HEK293 (cell line): Measurements from ENCODE around the gene IDI1.

Source experiments
- CTCF ChIA-PET: fragments of 350-600 bp; formaldehyde crosslinking; extraction: SDS; loops from one replicate; lab custom pipeline; 2021; ENCODE audit warnings: antibody characterized with exemption; lab: Yijun Ruan, JAX
- POLR2A ChIA-PET: fragments of 300-600 bp; formaldehyde crosslinking; extraction: SDS; loops from one replicate; lab custom pipeline; 2020; ENCODE audit warnings: antibody characterized with exemption, inconsistent platforms; lab: Yijun Ruan, JAX
- H3K27ac ChIP-seq: fragments of 200-500 bp; sonication (Bioruptor generic); 2 replicates; pipeline ENCODE4 v1.5.1; 2014; ENCODE audit warnings: low read depth, low read length, control low read depth, inconsistent platforms; ENCODE audit errors: extremely low read depth
- H3K36me3 ChIP-seq, 2 experiments: fragments of 200-500 bp in 1 of 2; sonication (Bioruptor generic) in 1 of 2; 1 replicate in 1 of 2; 2 replicates in 1 of 2; pipeline ENCODE4 v1.5.1; 2014 to 2017; ENCODE audit warnings: inconsistent platforms in 2 of 2, low read length in 2 of 2; ENCODE audit not compliant: control insufficient read depth in 2 of 2, insufficient read depth in 1 of 2
- H3K4me1 ChIP-seq: fragments of 200-500 bp; sonication (Bioruptor generic); 2 replicates; pipeline ENCODE4 v1.5.1; 2014; ENCODE audit warnings: mild to moderate bottlenecking, low read length, inconsistent platforms; ENCODE audit not compliant: control insufficient read depth, insufficient read depth
- H3K4me3 ChIP-seq: 2 replicates; pipeline ENCODE4 v1.5.1; 2011; ENCODE audit warnings: low read depth, mild to moderate bottlenecking, control low read depth, low read length, moderate library complexity
- H3K9me3 ChIP-seq: fragments of 200-500 bp; sonication (Bioruptor generic); 2 replicates; pipeline ENCODE4 v1.5.1; 2014; ENCODE audit warnings: low read depth, low read length, inconsistent platforms; ENCODE audit not compliant: control insufficient read depth, insufficient read depth
- HOXA7 ChIP-seq: sonication (generic); formaldehyde crosslinking; IDR thresholded peaks from 2 replicates; pipeline ENCODE4 v1.8.1; 2022; ENCODE audit warnings: missing genetic modification reagents, borderline replicate concordance
- HOXD13 ChIP-seq: sonication (generic); formaldehyde crosslinking; IDR thresholded peaks from 2 replicates; pipeline ENCODE4 v1.8.0; 2022; ENCODE audit warnings: missing genetic modification reagents, borderline replicate concordance
- INSM2 ChIP-seq: fragments of 450-650 bp; formaldehyde crosslinking; IDR thresholded peaks from 2 replicates; pipeline ENCODE4 v1.5.1; 2016; ENCODE audit warnings: missing biosample characterization, missing genetic modification characterization
- KLF7 ChIP-seq: fragments of 450-650 bp; formaldehyde crosslinking; IDR thresholded peaks from 2 replicates; pipeline ENCODE4 v1.5.1; 2016; ENCODE audit warnings: missing biosample characterization, missing genetic modification characterization, borderline replicate concordance
- MEIS1 ChIP-seq: sonication (generic); formaldehyde crosslinking; IDR thresholded peaks from 2 replicates; pipeline ENCODE4 v1.8.1; 2022; ENCODE audit warnings: missing genetic modification reagents, mild to moderate bottlenecking, borderline replicate concordance
- MYNN ChIP-seq: fragments of 450-650 bp; formaldehyde crosslinking; IDR thresholded peaks from 2 replicates; pipeline ENCODE4 v1.5.1; 2016; ENCODE audit warnings: missing biosample characterization, missing genetic modification characterization, borderline replicate concordance
- PRDM6 ChIP-seq: fragments of 450-650 bp; formaldehyde crosslinking; IDR thresholded peaks from 2 replicates; pipeline ENCODE4 v1.5.1; 2017; ENCODE audit warnings: missing biosample characterization, missing genetic modification characterization
- RBAK ChIP-seq: fragments of 450-650 bp; formaldehyde crosslinking; IDR thresholded peaks from 2 replicates; pipeline ENCODE4 v1.5.1; 2016; ENCODE audit warnings: missing biosample characterization, missing genetic modification characterization
- REST ChIP-seq: fragments of 450-650 bp; formaldehyde crosslinking; IDR thresholded peaks from 2 replicates; pipeline ENCODE4 v1.5.1; 2016; ENCODE audit warnings: missing biosample characterization, missing genetic modification characterization
- SCRT2 ChIP-seq: fragments of 450-650 bp; formaldehyde crosslinking; IDR thresholded peaks from 2 replicates; pipeline ENCODE4 v1.5.1; 2016; ENCODE audit warnings: missing biosample characterization, missing genetic modification characterization
- ZFP41 ChIP-seq: fragments of 450-650 bp; formaldehyde crosslinking; IDR thresholded peaks from 2 replicates; pipeline ENCODE4 v1.5.1; 2016; ENCODE audit warnings: missing biosample characterization, missing genetic modification characterization, borderline replicate concordance
- ZNF146 ChIP-seq: fragments of 450-650 bp; formaldehyde crosslinking; IDR thresholded peaks from 2 replicates; pipeline ENCODE4 v1.5.1; 2016; ENCODE audit warnings: missing biosample characterization, missing genetic modification characterization
- ZNF202 ChIP-seq: fragments of 450-650 bp; formaldehyde crosslinking; IDR thresholded peaks from 2 replicates; pipeline ENCODE4 v1.5.1; 2016; ENCODE audit warnings: missing biosample characterization, missing genetic modification characterization, borderline replicate concordance
- ZNF292 ChIP-seq: fragments of 450-650 bp; formaldehyde crosslinking; IDR thresholded peaks from 2 replicates; pipeline ENCODE4 v1.5.1; 2016; ENCODE audit warnings: low read depth, missing biosample characterization, missing genetic modification characterization, borderline replicate concordance
- ZNF335 ChIP-seq: fragments of 450-650 bp; formaldehyde crosslinking; conservative IDR thresholded peaks from 2 replicates; pipeline ENCODE4 v1.5.1; 2016; ENCODE audit warnings: missing biosample characterization, missing genetic modification characterization
- ZNF350 ChIP-seq: fragments of 450-650 bp; formaldehyde crosslinking; IDR thresholded peaks from 2 replicates; pipeline ENCODE4 v1.5.0; 2017; ENCODE audit warnings: missing biosample characterization, mild to moderate bottlenecking, missing genetic modification characterization
- ZNF398 ChIP-seq: fragments of 450-650 bp; formaldehyde crosslinking; IDR thresholded peaks from 2 replicates; pipeline ENCODE4 v1.5.1; 2017; ENCODE audit warnings: missing biosample characterization, missing genetic modification characterization
- ZNF416 ChIP-seq: fragments of 450-650 bp; formaldehyde crosslinking; IDR thresholded peaks from 2 replicates; pipeline ENCODE4 v1.5.1; 2016; ENCODE audit warnings: missing biosample characterization, missing genetic modification characterization
- ZNF488 ChIP-seq: fragments of 450-650 bp; formaldehyde crosslinking; IDR thresholded peaks from 2 replicates; pipeline ENCODE4 v1.5.1; 2016; ENCODE audit warnings: missing biosample characterization, missing genetic modification characterization
- ZNF561 ChIP-seq: fragments of 450-650 bp; IDR thresholded peaks from 2 replicates; pipeline ENCODE4 v1.5.1; 2018; ENCODE audit warnings: missing biosample characterization, missing genetic modification characterization, borderline replicate concordance
- ZNF660 ChIP-seq: fragments of 450-650 bp; IDR thresholded peaks from 2 replicates; pipeline ENCODE4 v1.5.1; 2018; ENCODE audit warnings: missing biosample characterization, mild to moderate bottlenecking, missing genetic modification characterization
- ZNF768 ChIP-seq: fragments of 450-650 bp; formaldehyde crosslinking; IDR thresholded peaks from 2 replicates; pipeline ENCODE4 v1.5.1; 2018; ENCODE audit warnings: missing biosample characterization, mild to moderate bottlenecking, missing genetic modification characterization
- ZNF843 ChIP-seq: fragments of 450-650 bp; formaldehyde crosslinking; IDR thresholded peaks from 2 replicates; pipeline ENCODE4 v1.5.1; 2016; ENCODE audit warnings: missing biosample characterization, missing genetic modification characterization

The IDI1 gene

GRCh38 chr10:1015688-1016087, 33.2 kb downstream of the IDI1 start:
- ChIA-PET CTCF (no interaction called here), POLR2A (no interaction called here)
- Histone ChIP-seq H3K9me3 (no peaks in the 10 kb centered on the region), H3K4me3 (no peak overlapping the region), H3K27ac (no peak overlapping the region), H3K4me1 (no peaks in the 10 kb centered on the region), H3K36me3 (peaks cover 40 to 85% of the 10 kb centered on the region in 2 experiments)
- TF ChIP-seq INSM2 (tag by site-specific recombination), result no peak
- TF ChIP-seq SCRT2, result no peak
- TF ChIP-seq ZFP41 (tag by site-specific recombination), result no peak
- no peak for TF ChIP-seq ZNF561 (tag by site-specific recombination)
- TF ChIP-seq HOXD13 (CRISPR knock-in tag), result no peak
- TF ChIP-seq ZNF768 (tag by site-specific recombination), result no peak

- H3K9me3 ChIP-seq, result no peaks in the 10 kb centered on the region
- peaks cover 46 to 92% of the 10 kb centered on the region in 2 experiments for H3K36me3 ChIP-seq
- H3K4me1 ChIP-seq, result no peaks in the 10 kb centered on the region
- no peak for TF ChIP-seq SCRT2
- ChIA-PET POLR2A (no interaction called here), CTCF (no interaction called here)
- no peak overlapping the region for H3K4me3 ChIP-seq
- H3K27ac ChIP-seq, result no peak overlapping the region
These were observed 37.2 kb downstream of the IDI1 start for GRCh38 chr10:1011696-1012095.

- POLR2A ChIA-PET, result no interaction called here
- Histone ChIP-seq H3K27ac (no peak overlapping the region), H3K4me3 (no peak overlapping the region), H3K9me3 (no peaks in the 10 kb centered on the region), H3K4me1 (no peaks in the 10 kb centered on the region), H3K36me3 (peaks cover 54 to 92% of the 10 kb centered on the region in 2 experiments)
- CTCF ChIA-PET, result interaction anchor here (0.7 kb wide), 1 partner anchor 27 kb away, joined by 3 read pairs; no protein-coding TSS in a partner anchor
- TF ChIP-seq ZNF292 (tag by site-specific recombination), result no peak
- no peak for TF ChIP-seq ZNF350 (tag by site-specific recombination)
- no peak for TF ChIP-seq ZNF335 (tag by site-specific recombination)
- TF ChIP-seq ZNF398 (tag by site-specific recombination), result no peak
- TF ChIP-seq ZNF146 (tag by site-specific recombination), result no peak
- no peak for TF ChIP-seq KLF7 (tag by site-specific recombination)
- TF ChIP-seq RBAK (tag by site-specific recombination), result no peak
- no peak for TF ChIP-seq PRDM6 (tag by site-specific recombination)
- TF ChIP-seq ZNF488, result no peak
- TF ChIP-seq ZNF416 (tag by site-specific recombination), result no peak
- no peak for TF ChIP-seq HOXA7 (CRISPR knock-in tag)
- no peak for TF ChIP-seq ZNF660 (tag by site-specific recombination)
- TF ChIP-seq ZNF843 (tag by site-specific recombination), result no peak
- TF ChIP-seq ZNF202 (tag by site-specific recombination), result no peak
- no peak for TF ChIP-seq MYNN (tag by site-specific recombination)
- TF ChIP-seq REST (tag by site-specific recombination), result no peak
- TF ChIP-seq MEIS1, result no peak
These were observed 38.2 kb downstream of the IDI1 start for GRCh38 chr10:1010703-1011102.
